HG03521 (cell line): ENCODE measurements around the gene STK32C.

Experiments
- ATAC-seq: cut with Tn5 transposase; IDR thresholded peaks from one replicate; pipeline ENCODE4 v1.9.1; 2021; ENCODE audit warnings: mild to moderate bottlenecking, moderate library complexity; ENCODE audit not compliant: unreplicated experiment

The STK32C gene

DNA sequence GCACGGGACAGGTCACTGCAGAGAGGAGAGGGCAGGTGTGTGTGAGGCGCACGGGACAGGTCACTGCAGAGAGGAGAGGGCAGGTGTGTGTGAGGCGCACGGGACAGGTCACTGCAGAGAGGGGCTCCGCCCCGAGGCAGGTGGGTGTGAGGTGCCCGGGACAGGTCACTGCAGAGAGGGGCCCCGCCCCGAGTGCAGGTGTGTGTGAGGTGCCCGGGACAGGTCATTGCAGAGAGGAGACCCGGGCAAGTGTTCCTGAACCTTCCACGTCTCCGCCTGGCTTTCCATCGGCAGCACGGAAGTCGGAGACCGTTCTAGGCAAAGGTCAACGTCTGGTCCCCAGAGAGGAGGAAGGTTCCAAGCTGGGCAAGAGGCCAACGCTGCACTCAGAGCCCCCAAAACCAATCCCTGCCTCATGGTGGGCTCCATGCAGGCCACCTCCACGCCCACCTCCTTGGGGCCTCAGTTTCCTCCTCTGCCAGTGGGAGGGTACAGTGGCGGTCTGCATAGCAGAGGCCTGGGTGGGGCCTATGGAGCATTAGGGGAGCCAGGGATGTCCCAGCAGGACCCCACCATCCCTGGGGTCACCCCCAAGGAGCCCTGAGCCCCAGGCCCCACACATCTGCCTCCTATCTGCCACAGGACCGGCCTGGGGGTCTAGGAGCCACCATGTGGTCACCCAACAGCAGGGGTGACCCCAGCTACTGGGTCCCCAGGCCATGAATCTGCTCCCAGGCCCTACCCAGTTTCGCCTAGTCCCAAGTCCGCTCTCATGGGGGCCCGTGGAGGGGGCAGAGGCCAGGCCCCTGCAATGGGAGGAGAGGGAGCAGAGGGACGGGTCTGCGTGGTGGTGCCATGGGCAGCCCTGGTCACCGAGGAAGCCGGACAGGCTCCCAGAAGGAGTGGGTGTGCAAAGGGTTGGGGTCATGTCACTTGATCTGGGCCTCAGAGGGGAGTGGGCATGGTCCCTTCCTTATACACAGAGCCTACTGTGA is 57.0 kb downstream of the STK32C start:
- no peak for ATAC-seq

DNA sequence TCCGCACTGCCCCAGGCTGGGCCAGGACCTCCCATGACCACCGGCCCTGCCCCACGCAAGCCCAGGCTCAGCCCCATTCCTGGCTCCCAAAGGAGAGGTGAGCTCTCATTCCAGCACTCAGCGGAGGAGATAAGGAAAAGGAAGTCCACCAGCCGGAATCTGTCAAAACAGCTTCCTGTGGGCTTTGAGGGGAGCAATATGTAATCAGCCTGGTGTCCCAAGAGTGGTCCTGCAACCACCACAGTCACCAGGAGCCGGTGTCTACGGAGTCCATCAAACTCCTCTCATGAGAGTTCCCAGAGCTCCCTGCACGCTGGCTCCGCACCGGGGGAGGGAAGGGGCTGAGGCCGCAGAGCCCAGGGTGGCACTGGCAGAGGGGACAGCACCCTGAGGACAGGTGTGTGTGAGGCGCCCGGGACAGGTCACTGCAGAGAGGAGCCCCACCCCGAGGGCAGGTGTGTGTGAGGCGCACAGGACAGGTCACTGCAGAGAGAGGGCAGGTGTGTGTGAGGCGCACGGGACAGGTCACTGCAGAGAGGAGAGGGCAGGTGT is 57.9 kb downstream of the STK32C start:
- no peak for ATAC-seq

DNA sequence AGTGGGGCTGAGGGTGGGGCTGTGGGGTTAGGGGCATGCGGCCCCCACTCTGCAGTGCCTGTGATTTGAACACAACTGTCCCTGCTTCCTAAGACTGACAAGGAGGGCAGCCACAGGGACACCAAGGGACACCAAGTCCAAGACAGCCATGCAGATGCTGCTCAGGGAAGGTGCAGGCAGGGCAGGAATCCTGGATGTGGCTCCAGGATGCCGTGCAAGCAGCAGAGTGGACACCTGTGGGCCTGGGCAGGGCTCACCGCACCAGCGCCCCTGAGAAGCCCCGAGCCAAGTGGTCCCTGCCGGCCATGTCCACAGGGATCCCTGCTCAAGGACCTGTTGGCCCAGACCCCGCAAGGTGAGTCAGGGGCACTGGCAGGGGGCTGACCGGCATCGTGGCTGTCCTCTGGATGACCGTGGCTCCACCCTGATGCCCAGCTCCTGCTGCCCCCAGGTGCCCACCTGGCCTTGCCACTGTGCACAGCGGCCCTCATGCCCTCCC is 58.5 kb downstream of the STK32C start:
- ATAC-seq, result no peak

DNA sequence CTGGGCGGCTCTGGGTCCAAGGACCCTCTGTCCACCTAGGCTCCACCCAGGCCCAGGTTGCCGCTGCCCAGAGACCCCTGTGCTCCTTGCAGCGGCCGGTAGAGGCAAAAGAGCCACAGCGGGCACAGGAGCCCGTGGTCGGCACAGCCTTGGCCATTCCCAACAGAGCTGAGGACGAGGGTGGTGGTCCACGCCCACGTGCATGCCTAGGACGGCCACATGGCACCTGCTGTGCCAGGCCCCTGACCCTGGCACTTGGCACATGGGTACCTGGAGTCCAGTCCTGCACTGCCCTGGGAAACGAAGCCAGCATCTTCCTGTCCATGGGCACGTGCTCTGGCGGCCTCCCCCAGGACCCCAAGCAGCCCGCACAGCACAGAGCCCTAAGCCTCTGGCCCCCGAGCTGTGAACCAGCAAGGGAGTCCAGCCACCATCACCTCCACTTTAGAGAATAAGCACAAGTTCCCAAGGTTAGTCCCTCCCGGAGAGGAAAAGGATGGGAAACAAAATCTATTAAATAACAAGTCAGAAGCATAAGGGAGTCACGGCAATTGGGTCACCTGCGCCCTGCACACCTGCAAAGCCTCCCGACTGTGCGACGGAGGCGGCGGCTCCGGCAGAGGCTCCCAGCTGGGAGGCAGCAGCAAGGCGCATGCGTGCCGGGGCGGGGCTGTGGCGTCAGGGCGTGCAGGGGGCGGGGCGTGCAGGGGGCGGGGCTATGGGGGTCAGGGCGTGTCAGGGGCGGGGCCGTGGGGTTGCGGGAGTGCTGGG is 59.1 kb downstream of the STK32C start:
- ATAC-seq, result no peak

DNA sequence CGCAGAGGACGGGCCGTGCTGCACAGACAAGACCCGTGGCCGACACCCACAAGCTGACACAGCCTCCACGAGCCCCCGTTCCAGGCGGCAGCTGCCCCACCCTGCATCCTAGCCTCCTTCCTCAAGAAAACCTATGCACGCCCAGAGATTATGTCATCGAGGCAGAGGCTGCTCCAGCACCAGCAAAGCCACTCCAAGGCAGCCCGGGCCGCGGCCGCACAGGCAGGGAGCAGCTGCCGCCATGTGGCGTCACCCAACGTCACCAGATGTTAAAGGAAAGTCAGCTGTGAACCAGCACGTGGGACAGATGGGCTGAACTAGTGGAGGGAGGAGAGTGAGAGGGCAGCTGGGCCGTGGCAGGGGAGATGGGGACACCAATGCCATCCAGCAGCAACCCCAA is 59.8 kb downstream of the STK32C start:
- ATAC-seq, result no peak

DNA sequence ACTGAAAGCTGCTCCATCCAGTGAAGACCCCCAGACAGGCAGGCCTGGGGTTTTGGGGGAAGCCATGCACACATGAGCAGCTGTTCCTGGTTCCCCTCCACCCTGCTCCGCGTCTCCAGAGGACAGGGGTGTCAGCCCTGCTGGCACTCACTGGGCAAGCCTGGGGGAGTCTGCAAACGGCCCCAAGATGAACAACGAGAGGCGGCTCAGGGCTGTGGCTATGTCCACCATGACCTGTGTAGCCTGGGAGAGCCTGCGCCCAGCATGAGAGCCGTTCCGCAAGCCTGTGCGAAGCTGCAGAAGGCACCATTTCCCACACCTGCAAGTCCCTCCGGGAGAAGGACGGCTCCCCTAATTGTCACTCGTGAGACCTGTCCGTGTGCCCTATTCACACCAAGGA is 61.5 kb downstream of the STK32C start:
- ATAC-seq, result no peak

DNA sequence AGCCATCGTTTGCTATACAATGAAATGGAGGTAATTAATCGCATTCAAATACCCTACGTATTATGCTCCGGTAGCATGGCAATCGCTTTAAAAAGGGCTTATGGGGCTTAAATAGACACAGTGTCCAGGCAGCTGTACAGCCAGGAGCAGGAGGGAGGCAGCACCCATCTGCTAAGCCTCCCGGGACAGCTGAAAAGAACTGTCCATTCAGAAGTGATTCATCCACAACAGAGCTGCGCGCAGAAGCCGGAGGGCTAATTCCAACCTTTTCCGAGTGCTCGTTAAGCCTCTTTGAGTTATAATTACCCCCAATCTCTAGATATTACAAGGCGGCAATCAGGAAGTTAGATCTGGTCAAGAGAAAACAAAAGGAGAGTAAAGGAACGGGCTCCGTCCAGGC is 62.7 kb downstream of the STK32C start:
- ATAC-seq, result no peak

DNA sequence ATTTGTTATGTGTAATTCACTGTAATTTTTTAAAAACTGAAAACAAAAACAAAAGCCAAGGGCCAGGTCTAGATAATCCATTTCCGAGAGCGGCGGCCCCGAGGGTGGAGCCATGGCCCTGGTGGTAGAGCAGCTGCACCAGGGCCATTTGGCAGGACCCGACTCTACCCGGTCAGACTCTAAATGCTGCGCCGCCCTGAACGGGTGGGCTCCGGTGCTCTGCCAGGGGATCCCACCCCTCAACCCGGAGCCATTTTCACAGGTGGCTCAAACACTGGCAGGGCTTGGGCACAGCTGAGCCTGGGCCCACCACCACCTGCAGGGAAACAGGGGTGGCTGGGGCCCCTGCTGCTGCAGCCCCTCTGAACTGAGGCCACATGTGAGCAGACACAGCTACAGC is 64.1 kb downstream of the STK32C start:
- ATAC-seq, result no peak

DNA sequence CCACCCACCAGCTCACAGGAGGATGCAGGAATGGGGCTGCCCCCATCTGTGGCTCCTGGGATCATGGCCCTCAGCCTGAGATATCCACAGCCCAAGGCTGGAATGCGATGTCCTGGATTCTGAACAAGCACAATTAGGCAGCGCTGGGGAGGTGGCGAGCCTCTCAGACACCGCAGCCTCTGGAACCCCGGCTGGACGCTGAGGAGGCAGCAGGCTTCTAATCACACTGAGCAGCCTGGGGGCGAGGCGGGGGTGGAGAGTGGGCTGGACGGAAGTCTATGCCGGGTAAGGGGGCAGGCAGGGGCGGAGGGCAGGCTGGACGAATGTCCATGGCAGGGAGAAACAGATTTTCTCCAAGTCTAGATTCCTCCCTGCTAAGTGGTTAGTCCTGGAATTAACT is 64.6 kb downstream of the STK32C start:
- no peak for ATAC-seq

DNA sequence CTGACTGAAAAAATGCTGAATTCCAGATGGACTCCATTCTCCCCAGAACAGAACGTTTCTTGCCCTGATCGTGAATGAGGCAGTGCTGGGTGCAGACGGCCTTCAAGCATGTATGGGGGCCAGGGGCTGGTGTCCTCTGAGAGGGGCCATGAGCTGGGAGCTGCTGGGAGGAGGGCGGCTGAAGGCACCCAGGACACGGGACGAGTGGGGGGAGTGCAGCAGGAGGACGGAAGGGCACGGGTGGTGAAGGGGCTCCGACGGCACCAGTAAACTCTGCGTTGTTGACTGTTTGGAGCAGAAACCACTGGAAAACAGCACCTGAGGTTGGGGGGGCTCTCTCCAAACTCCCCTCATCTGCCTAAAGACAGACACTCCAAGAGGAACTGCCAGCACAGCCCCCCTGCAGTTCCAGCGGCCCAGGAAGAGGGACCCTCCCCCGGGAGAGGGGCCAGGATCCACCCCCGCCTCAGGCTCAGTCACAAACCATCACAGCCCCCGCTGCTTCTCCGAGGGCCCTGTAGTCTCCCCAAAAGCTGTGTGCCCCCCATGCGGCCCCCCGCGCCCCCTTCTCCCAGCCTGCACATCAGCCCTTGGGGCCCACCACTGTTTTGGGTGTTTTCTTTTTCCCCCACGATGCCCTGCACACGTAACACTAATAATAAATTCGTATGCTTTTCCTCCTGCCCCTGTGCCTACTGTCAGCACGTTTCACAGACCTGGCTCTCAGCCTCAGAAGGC is 65.5 kb downstream of the STK32C start:
- no peak for ATAC-seq

DNA sequence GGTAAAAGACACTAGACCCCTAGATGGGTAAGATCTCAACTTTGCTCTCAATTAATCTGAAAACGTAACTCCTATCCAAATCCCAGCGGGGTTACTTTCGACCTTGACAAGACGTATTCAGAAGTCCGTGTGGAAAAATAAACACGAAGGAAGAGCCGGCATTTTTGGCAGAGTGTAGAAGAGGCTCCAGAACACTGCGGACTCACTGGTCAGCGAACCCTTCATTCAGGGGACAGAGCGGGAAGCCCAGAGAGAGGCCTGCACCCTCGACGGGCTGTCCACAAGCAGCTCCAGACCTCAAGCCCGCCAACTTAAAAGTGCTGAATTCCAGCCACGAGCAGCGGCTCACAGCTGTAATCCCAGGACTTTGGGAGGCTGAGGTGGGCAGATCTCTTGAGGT is 66.3 kb downstream of the STK32C start:
- ATAC-seq, result no peak

DNA sequence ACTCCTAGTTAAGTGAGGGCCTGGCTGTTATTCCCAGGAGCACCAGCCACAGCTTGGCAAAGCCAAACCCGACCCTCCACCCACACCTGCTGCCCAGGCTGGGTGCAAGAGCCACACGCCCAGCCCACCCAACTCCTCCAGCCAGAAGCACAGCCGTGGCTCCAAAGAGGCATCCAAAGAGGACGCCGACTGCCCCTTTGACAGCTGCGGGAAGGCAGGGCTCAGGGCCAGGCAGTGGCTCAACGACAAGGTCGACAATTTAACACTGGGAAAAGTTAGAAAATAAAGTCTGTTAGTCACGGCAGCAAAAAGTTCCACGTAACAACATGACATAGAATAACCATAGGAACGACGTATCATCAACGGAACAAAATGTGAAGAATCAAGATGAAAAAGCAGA is 66.7 kb downstream of the STK32C start:
- ATAC-seq, result no peak

DNA sequence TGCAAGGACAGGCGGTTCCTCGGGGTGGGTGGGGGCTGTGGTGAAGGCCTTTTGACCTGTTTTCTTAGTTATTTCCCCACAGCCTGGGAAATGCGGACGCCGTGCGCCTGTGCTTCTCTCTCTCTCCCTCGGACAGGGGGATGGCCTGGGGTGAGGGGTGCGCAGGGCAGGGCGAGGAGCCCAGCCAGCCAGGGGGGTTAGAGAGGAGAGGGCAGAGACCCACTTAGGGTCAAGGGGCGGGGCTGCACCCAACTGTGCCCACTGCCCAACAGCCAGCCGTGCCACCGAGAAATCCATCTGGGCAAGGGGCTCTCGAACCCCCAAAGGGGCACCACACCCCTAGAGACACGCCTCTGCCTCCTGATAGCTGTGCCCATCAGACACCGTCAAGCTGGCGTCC is 67.2 kb downstream of the STK32C start:
- no peak for ATAC-seq

DNA sequence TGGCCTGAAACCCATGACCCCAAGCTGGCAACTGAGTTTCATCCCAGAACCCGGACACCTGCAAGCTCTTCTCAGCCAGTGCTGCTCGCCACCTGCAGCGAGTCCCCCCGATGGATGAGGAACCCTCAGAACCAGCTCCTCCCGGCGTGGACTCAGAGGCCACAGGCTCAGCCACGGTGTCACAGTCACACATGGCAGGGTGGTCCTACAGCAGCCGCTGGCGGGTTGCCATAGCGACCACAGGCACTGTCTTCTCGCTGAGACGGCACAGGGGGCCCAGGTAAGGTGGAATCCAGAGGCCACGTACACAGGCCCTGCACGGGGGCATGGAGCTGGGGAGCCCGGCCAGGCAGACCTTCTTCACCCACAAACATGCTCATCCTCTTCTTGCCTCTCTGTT is 67.6 kb downstream of the STK32C start:
- ATAC-seq, result no peak

DNA sequence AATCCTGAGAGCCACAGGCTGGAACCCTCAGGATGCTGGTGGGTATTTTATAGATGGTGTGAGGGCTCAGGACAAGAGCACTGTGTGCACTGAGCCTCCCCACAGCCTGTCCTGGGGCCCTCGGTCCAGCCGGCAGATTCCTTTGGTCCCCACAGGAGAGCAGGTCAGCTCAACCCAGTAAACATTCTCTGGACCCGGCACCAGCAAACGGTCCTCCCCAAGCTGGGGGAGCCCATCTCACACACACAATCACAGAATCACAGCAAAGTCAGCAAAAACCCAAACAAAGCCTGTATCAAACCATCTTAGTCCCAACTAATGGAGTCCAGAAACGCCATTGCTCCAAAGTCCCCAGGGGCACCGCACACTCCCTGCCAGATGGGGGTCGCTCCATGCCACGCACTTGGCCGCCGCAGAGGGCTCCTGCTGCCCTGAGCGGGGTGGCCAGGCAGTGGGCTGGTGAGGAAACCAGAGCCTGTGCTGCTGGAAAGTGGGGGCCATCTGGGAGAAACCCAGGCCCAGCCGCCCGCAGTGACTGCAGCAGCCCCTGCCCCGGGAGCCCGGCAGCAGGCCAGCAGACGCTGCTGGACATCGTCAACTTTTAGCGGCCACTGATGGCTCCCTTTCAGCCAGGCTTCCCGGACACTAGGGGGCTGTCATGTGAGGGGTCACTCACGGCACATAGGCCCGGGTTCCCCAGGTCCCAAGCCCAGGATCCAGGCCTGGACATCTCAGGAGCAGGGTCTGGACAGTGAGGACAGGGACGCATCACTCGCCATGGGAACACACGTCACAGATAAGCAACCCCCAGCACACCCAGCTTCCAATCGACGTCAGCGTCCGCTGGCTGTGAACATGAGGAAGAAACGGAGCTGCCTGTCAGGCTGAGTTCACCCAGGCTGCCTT is 68.4 kb downstream of the STK32C start:
- ATAC-seq, result no peak

DNA sequence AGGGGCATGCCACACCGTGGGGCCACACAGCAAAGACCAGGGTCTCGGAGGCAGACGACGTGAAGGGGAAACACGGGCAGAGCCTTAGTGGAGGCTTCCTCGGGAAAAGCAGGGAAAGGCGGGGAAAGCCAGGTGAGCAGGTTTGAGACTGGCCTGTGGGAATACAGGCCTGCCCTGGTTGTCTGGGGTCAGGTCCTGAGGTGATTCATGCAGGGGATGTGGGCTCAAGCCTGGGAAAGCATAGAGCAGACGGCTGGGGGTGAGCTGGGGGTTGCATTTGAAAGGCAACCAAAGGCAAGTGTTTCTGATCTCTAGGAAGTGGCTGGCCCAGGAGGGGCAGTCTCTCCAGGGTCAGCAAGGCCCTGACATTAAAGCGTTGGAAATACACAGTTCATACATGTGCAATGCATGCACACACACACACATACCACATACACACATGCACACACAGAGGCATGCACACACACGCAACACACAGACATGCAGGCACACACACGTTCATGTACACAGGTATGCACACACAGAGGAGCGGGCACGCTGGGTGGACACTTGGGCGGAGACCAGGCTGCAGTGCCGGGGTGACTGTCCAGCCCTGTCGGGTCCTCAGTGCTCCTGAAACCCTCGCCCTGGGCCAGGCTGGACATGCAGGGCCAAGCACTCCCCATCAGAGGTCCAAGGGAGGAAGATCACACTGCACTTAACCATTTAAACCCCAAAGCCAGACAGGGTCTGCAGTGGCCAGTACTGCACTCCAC is 69.2 kb downstream of the STK32C start:
- no peak for ATAC-seq

DNA sequence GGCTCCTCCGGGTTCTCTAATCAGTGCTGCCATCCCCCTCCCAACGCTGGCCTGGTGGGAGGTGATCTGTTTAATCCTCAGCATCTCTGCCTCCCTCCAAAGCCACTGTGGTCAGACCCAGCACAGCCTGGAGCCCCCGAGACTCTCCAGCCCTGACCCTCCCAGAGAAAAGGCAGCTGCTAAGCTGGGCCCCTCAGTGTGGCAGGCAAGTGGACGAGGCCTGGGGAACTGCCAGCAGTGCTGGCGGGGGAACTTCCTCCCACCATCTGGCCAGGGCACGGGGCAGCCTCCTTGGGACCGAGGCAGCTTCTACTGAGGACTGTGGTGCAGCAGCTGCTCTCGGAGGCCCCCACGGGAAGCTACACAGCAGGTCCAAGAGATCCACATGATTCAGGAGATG is 69.9 kb downstream of the STK32C start:
- ATAC-seq, result no peak

DNA sequence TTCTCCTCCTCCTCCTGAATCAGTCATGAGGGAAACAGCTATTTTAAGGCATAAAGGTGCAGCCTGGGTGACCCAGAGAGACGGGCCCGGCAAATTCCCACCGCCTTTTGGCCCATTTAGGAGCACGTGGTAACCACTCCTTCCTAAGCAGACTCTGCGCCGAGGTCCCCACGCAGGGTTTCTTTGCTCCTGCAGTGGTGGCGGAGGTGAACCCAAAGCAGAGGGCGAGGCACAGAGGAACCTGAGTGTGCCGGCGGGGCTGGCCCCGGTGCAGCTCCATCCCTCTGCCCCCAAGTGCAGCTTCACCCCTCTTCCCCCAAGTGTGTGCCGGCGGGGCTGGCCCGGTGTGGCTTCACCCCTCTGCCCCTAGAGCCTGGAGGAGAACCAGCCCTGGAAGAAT is 70.4 kb downstream of the STK32C start:
- no peak for ATAC-seq

DNA sequence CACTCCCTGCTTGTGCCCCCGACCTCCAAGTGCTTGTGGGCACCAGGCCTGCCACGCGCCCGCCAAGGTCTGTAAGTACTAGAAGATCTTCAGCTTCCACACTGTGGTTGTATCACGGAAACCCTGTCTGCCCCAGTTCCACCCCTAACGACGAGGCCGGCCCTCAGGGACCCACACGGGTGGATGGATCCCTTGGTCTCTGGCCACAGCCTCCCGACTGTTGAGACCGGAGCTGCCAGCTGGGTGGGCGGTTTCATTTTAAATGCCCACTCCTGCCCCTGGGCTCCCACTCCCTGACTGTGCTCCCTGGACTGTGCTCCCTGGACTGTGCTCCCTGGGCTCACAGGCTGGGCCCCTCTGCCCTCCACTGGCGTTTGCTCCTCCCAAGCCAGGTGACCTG is 70.9 kb downstream of the STK32C start:
- ATAC-seq, result no peak
